ENCODE data around the gene LAMA1. TPM values are rescaled to one million over a fixed set of nuclear protein-coding genes. Genes with fewer than 3 reads are reported as not detected.

The LAMA1 gene
- total and polyA plus RNA-seq, 4 experiments from 2014 or later, result not detected

DNA sequence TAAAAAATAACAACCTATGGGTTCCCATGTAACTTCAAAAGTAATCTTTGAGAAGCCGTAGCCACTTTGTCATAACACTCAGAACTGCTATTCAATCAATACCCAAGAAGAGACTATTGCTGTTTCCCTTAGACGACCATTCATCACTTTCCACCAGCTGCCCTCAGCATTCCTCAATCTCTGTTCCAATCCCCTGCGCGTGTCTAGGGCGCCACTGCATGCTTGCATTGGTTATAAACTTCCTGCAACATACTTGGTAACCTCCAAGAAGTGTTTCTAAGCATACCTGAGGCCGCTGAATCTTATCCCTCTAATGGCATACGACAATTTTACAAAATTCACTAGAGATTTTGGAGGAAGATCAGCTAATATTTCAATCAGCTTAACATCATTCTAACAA, 134.2 kb downstream of the LAMA1 start:
- CTCF ChIA-PET (ENCODE audit: partially characterized antibody), result no interaction called here
- H3K27me3 Mint-ChIP-seq, result no peaks in the 10 kb centered on the region

DNA sequence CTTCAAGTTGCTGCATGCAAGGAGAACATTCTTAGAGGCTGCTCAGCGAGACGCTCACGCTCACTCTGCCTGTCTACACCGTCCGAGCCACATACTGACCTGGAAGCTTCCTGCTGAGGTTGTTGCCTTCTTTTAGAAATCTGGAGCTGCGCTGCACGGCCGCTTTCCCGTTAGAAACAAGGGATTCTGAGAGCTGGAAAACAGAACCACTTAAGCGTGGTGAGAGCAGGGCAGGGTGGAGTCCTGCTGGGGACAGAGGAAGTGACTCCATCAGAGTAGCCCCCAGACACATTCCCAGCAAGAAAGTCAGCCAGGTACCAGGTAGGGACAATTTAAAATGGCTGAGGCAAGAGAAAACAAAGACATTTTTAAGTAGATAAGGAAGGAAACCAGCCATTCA, 135.2 kb downstream of the LAMA1 start:
- POLR2A ChIA-PET (ENCODE audit: partially characterized antibody), result no interaction called here
- Histone ChIP-seq H3K9me3 (ENCODE audit: control insufficient read depth in 1 of 2, low read length in 2 of 2) (no peaks in the 10 kb centered on the region), H3K27me3 (ENCODE audit: insufficient read depth, low read length) (no peaks in the 10 kb centered on the region), H3K4me1 (ENCODE audit: insufficient read depth, low read length) (no peaks in the 10 kb centered on the region), H3K27ac (ENCODE audit: low read depth, low read length) (no peak overlapping the region), H3K36me3 (ENCODE audit: insufficient read depth, low read length) (no peaks in the 10 kb centered on the region), H3K4me3 (ENCODE audit: low read length in 2 of 2) (no peak overlapping the region)
- H3K4me3 Mint-ChIP-seq, result no peak overlapping the region
- no peak for DNase-seq
- no peaks in the 10 kb centered on the region for H3K4me1 Mint-ChIP-seq
- H3K27me3 Mint-ChIP-seq, result no peaks in the 10 kb centered on the region
- peaks cover 0 to 4% (median 0%) of the 10 kb centered on the region in 8 donors for H3K9me3 Mint-ChIP-seq
- H3K27ac Mint-ChIP-seq, result no peak overlapping the region
- no peaks in the 10 kb centered on the region for H3K36me3 Mint-ChIP-seq
- intact Hi-C loops (cut with micrococcal nuclease), result no loop called here
- CTCF ChIA-PET (ENCODE audit: partially characterized antibody), result no interaction called here

More for the DNA sequence above, 134.2 kb downstream of the LAMA1 start:
- Mint-ChIP-seq H3K9me3 (peaks cover 0 to 4% (median 0%) of the 10 kb centered on the region in 8 donors), H3K4me1 (no peaks in the 10 kb centered on the region), H3K36me3 (no peaks in the 10 kb centered on the region), H3K27ac (no peak overlapping the region), H3K4me3 (no peak overlapping the region)
- DNase-seq, result no peak
- no peaks in the 10 kb centered on the region for H3K36me3 ChIP-seq (ENCODE audit: insufficient read depth, low read length)
- intact Hi-C loops (cut with micrococcal nuclease), result no loop called here
- no peak overlapping the region for H3K4me3 ChIP-seq (ENCODE audit: low read length in 2 of 2)
- POLR2A ChIA-PET (ENCODE audit: partially characterized antibody), result no interaction called here
- H3K27ac ChIP-seq (ENCODE audit: low read depth, low read length), result no peak overlapping the region
- H3K27me3 ChIP-seq (ENCODE audit: insufficient read depth, low read length), result no peaks in the 10 kb centered on the region
- H3K4me1 ChIP-seq (ENCODE audit: insufficient read depth, low read length), result no peaks in the 10 kb centered on the region
- no peaks in the 10 kb centered on the region for H3K9me3 ChIP-seq (ENCODE audit: control insufficient read depth in 1 of 2, low read length in 2 of 2)

DNA sequence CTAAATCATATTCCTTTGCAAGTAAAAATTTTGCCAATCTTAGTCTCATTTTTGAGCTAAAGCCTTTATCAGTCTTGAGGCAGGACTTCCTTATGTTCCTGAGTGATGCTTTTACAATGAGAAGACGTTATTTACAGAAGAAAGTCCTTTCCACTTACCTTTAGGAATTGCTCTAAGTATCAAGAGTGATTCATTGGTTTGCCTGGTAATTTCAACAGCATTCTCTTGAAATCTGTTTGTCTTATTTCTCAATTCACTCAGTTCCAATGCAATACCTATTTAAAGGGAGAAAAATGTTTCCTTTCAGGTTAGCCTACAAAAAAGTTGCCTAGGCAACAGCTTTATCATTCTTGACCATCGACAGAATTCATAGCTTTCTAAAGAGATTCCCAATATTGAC, 137.2 kb downstream of the LAMA1 start:
- Mint-ChIP-seq H3K9me3 (peaks cover 0 to 4% (median under 1%) of the 10 kb centered on the region in 8 donors), H3K4me3 (no peak overlapping the region), H3K36me3 (no peaks in the 10 kb centered on the region), H3K4me1 (no peaks in the 10 kb centered on the region), H3K27me3 (no peaks in the 10 kb centered on the region), H3K27ac (no peak overlapping the region)
- Histone ChIP-seq H3K9me3 (ENCODE audit: control insufficient read depth in 1 of 2, low read length in 2 of 2) (no peaks in the 10 kb centered on the region), H3K4me1 (ENCODE audit: insufficient read depth, low read length) (no peaks in the 10 kb centered on the region), H3K27ac (ENCODE audit: low read depth, low read length) (no peak overlapping the region), H3K36me3 (ENCODE audit: insufficient read depth, low read length) (no peaks in the 10 kb centered on the region), H3K4me3 (ENCODE audit: low read length in 2 of 2) (no peak overlapping the region), H3K27me3 (ENCODE audit: insufficient read depth, low read length) (no peaks in the 10 kb centered on the region)
- intact Hi-C loops (cut with micrococcal nuclease), result no loop called here
- POLR2A ChIA-PET (ENCODE audit: partially characterized antibody), result no interaction called here
- CTCF ChIA-PET (ENCODE audit: partially characterized antibody), result no interaction called here
- DNase-seq, result no peak

DNA sequence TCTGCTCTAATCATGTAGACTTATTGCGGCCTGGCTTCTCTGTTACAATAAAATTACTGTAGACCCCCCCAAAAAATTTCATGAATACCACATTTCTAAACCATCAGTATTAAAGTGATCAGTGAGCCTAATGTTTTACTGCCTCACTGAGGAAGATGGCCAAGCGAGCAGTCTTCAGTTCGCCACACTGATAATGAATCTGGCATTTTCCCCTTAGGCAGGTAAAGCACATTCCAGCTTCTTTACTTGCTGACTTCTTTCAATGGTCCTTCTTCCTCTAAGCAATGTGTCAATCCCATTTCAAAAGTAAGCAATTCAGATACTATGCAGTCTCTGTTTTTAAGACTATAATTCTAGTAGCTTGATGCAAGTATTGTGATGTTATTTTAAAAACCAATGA, 137.6 kb downstream of the LAMA1 start:
- Mint-ChIP-seq H3K4me3 (no peak overlapping the region), H3K36me3 (no peaks in the 10 kb centered on the region), H3K27me3 (no peaks in the 10 kb centered on the region), H3K27ac (no peak overlapping the region), H3K9me3 (peaks cover 0 to 4% (median under 1%) of the 10 kb centered on the region in 8 donors), H3K4me1 (no peaks in the 10 kb centered on the region)
- H3K27ac ChIP-seq (ENCODE audit: low read depth, low read length), result no peak overlapping the region
- H3K36me3 ChIP-seq (ENCODE audit: insufficient read depth, low read length), result no peaks in the 10 kb centered on the region
- H3K9me3 ChIP-seq (ENCODE audit: control insufficient read depth in 1 of 2, low read length in 2 of 2), result no peaks in the 10 kb centered on the region
- intact Hi-C loops (cut with micrococcal nuclease), result no loop called here
- DNase-seq, result no peak
- H3K27me3 ChIP-seq (ENCODE audit: insufficient read depth, low read length), result no peaks in the 10 kb centered on the region
- H3K4me3 ChIP-seq (ENCODE audit: low read length in 2 of 2), result no peak overlapping the region
- ChIA-PET CTCF (ENCODE audit: partially characterized antibody) (no interaction called here), POLR2A (ENCODE audit: partially characterized antibody) (no interaction called here)
- no peaks in the 10 kb centered on the region for H3K4me1 ChIP-seq (ENCODE audit: insufficient read depth, low read length)

DNA sequence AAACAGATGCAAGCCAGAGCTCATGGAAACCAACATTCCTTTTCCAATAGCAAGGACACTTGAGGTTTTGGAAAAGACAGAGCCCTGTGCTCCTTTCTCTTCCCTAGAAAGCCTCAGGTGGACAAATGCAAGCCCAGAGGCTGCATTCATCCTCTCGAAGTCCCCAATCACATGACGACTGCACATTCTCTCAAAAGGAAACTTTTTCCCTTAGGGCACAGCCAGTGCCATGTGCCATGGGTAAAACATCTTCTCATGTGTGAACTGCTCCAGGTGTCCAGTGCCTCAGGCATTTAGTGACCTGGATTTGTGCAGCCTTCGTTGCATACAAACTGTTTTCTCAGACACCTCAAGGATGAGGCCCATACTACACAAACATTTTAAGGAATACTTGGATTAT, 140.7 kb downstream of the LAMA1 start:
- Histone ChIP-seq H3K36me3 (ENCODE audit: insufficient read depth, low read length) (no peaks in the 10 kb centered on the region), H3K4me3 (ENCODE audit: low read length in 2 of 2) (no peak overlapping the region), H3K27ac (ENCODE audit: low read depth, low read length) (no peak overlapping the region), H3K9me3 (ENCODE audit: control insufficient read depth in 1 of 2, low read length in 2 of 2) (no peaks in the 10 kb centered on the region), H3K4me1 (ENCODE audit: insufficient read depth, low read length) (no peaks in the 10 kb centered on the region), H3K27me3 (ENCODE audit: insufficient read depth, low read length) (no peaks in the 10 kb centered on the region)
- intact Hi-C loops (cut with micrococcal nuclease), result no loop called here
- H3K4me1 Mint-ChIP-seq, result no peaks in the 10 kb centered on the region
- no peak overlapping the region for H3K4me3 Mint-ChIP-seq
- H3K36me3 Mint-ChIP-seq, result no peaks in the 10 kb centered on the region
- CTCF ChIA-PET (ENCODE audit: partially characterized antibody), result no interaction called here
- peaks cover 0 to 4% (median under 1%) of the 10 kb centered on the region in 8 donors for H3K9me3 Mint-ChIP-seq
- H3K27ac Mint-ChIP-seq, result no peak overlapping the region
- no peaks in the 10 kb centered on the region for H3K27me3 Mint-ChIP-seq
- POLR2A ChIA-PET (ENCODE audit: partially characterized antibody), result no interaction called here
- DNase-seq, result no peak

DNA sequence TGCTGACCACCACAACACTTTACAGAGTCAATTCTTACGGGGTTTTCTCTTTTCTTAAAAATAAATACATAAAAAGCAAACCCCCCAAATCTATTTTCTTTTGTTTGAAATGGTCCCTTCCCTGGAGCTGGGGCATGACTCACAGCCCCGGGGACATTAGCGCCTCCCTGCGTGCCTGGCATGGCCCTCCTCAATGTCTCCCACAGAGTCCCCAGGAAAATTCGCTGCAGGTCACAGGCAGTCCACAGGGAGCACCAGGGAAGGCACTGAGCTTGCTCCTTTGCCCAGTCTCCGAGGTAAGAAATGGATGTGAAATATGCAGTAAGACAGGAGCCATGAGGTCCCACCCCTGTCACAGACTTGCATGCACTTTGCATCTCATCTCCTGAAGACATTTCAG, 142.5 kb downstream of the LAMA1 start:
- no peak overlapping the region for H3K27ac ChIP-seq (ENCODE audit: low read depth, low read length)
- Mint-ChIP-seq H3K9me3 (peaks cover 0 to 8% (median 0%) of the 10 kb centered on the region in 8 donors), H3K27ac (no peak overlapping the region), H3K4me1 (no peaks in the 10 kb centered on the region), H3K36me3 (no peaks in the 10 kb centered on the region), H3K27me3 (no peaks in the 10 kb centered on the region), H3K4me3 (no peak overlapping the region)
- ChIA-PET CTCF (ENCODE audit: partially characterized antibody) (no interaction called here), POLR2A (ENCODE audit: partially characterized antibody) (no interaction called here)
- no peaks in the 10 kb centered on the region for H3K4me1 ChIP-seq (ENCODE audit: insufficient read depth, low read length)
- H3K4me3 ChIP-seq (ENCODE audit: low read length in 2 of 2), result no peak overlapping the region
- no peaks in the 10 kb centered on the region for H3K36me3 ChIP-seq (ENCODE audit: insufficient read depth, low read length)
- no peak for DNase-seq
- H3K9me3 ChIP-seq (ENCODE audit: control insufficient read depth in 1 of 2, low read length in 2 of 2), result no peaks in the 10 kb centered on the region
- H3K27me3 ChIP-seq (ENCODE audit: insufficient read depth, low read length), result no peaks in the 10 kb centered on the region
- intact Hi-C loops (cut with micrococcal nuclease), result no loop called here

DNA sequence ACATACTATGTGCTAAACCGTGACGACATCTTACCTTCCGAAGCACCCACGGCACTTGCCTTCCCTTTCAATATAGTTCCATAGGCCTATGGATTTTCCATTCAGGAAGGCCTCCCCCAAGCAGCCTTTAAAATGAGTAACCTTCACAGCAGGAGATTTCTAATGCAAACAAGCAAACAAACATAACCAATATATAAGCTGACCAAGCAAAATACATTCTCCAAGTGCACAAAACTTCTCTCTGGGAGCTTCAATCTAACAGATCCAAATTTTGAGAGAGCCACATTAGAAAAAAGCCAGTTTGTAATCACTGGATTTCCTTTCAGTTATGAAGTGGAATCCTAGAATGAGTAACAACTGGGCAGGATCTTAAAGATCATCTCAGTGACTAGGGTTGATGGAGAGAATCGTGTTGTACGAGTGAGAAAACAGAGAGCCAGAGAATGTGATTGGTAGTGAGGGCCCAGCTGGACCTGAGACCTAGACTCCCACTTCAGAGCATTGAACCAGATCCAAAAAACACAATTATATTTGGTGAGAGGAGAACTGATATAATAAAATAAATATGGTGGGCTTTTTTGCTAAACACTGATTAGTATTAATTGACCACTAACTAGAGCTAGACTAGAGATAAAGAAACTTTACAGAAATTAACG, 145.6 kb downstream of the LAMA1 start:
- no peak overlapping the region for H3K27ac ChIP-seq (ENCODE audit: low read depth, low read length)
- peaks cover 0 to 8% (median 0%) of the 10 kb centered on the region in 8 donors for H3K9me3 Mint-ChIP-seq
- intact Hi-C loops (cut with micrococcal nuclease), result no loop called here
- H3K36me3 Mint-ChIP-seq, result no peaks in the 10 kb centered on the region
- no peaks in the 10 kb centered on the region for H3K27me3 Mint-ChIP-seq
- no peak overlapping the region for H3K4me3 ChIP-seq (ENCODE audit: low read length in 2 of 2)
- no peaks in the 10 kb centered on the region for H3K36me3 ChIP-seq (ENCODE audit: insufficient read depth, low read length)
- H3K27me3 ChIP-seq (ENCODE audit: insufficient read depth, low read length), result no peaks in the 10 kb centered on the region
- no peak overlapping the region for H3K4me3 Mint-ChIP-seq
- ChIA-PET POLR2A (ENCODE audit: partially characterized antibody) (no interaction called here), CTCF (ENCODE audit: partially characterized antibody) (no interaction called here)
- H3K9me3 ChIP-seq (ENCODE audit: control insufficient read depth in 1 of 2, low read length in 2 of 2), result no peaks in the 10 kb centered on the region
- H3K27ac Mint-ChIP-seq, result no peak overlapping the region
- no peaks in the 10 kb centered on the region for H3K4me1 ChIP-seq (ENCODE audit: insufficient read depth, low read length)
- no peak for DNase-seq
- H3K4me1 Mint-ChIP-seq, result no peaks in the 10 kb centered on the region
